HCT116 (cell line): Measurements from ENCODE around the gene PPM1H.

Source experiments
- CEBPB ChIP-seq: IDR thresholded peaks from 2 replicates; pipeline ENCODE4 v1.6.1; 2012; ENCODE audit warnings: low read depth
- ELF1 ChIP-seq: IDR thresholded peaks from 2 replicates; pipeline ENCODE4 v1.6.1; 2012; ENCODE audit warnings: low read depth, borderline replicate concordance
- EZH2 ChIP-seq: fragments of 200-600 bp; sonication (generic); IDR thresholded peaks from 2 replicates; pipeline ENCODE4 v1.6.1; 2017; ENCODE audit warnings: antibody characterized with exemption, mixed run types
- EZH2phosphoT487 ChIP-seq: fragments of 200-600 bp; IDR thresholded peaks from 2 replicates; pipeline ENCODE4 v1.6.1; 2018; ENCODE audit warnings: antibody characterized with exemption, borderline replicate concordance
- JUND ChIP-seq: IDR thresholded peaks from 2 replicates; pipeline ENCODE4 v1.6.1; 2012
- POLR2A ChIP-seq: IDR thresholded peaks from 2 replicates; pipeline ENCODE4 v1.7.0; 2011; ENCODE audit warnings: borderline replicate concordance; ENCODE audit not compliant: insufficient read depth, insufficient read length; ENCODE audit errors: extremely low read depth
- POLR2AphosphoS5 ChIP-seq: IDR thresholded peaks from 2 replicates; pipeline ENCODE4 v1.6.1; 2011; ENCODE audit warnings: mild to moderate bottlenecking, low read depth, low read length, moderate library complexity
- TCF7L2 ChIP-seq: IDR thresholded peaks from 2 replicates; pipeline ENCODE4 v1.7.0; 2011; ENCODE audit warnings: borderline replicate concordance, inconsistent platforms; ENCODE audit not compliant: insufficient read depth, insufficient read length; ENCODE audit errors: extremely low read depth
- TF ChIP-seq, protein P1 (sequence below), 3 experiments: fragments of 200-600 bp in 1 of 3; sonication (generic) in 1 of 3; IDR thresholded peaks in 2 of 3; conservative IDR thresholded peaks in 1 of 3; 2 replicates each; pipeline ENCODE4 v1.5.1; 2012 to 2017; ENCODE audit warnings: low read depth in 2 of 3, low read length in 2 of 3, antibody characterized with exemption in 1 of 3, borderline replicate concordance in 1 of 3, control low read depth in 1 of 3, mild to moderate bottlenecking in 1 of 3, mixed read lengths in 1 of 3, mixed run types in 1 of 3, moderate library complexity in 1 of 3; ENCODE audit not compliant: insufficient read depth in 1 of 3

DNA sequence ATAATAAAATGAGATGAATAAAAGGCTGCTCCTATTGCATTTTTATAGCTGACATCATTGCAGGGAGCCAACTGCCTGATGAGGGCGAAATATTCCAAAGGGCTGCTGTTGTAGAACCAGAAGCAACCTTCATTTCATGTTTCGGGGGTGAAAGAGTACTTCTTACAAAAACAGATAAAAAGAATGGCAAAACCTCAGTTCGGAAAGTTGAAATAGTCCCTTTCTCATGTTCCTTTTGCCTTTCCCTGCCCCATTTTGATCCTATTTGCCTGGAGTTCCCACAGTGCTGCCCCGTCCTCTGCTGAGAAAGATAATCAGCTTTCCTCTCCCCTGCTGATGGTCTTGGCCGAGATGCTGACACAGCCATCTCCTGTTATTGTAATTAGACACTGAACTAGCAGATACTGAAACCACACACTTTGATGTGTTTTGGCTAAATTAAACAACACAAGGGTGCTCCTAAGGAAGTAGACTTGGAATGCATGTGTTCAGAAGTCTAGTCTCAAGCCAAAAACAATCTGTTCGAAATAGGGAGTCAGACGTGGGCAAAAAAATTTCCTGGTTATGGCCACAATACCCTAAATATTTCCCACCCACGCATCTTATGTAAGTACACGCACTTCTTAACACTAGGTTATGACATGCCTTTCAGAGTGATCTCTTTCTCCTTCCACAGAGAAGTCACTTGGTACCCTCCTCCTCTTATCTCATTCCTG is 117.2 kb downstream of the PPM1H start:
- TF ChIP-seq, protein P1, sequence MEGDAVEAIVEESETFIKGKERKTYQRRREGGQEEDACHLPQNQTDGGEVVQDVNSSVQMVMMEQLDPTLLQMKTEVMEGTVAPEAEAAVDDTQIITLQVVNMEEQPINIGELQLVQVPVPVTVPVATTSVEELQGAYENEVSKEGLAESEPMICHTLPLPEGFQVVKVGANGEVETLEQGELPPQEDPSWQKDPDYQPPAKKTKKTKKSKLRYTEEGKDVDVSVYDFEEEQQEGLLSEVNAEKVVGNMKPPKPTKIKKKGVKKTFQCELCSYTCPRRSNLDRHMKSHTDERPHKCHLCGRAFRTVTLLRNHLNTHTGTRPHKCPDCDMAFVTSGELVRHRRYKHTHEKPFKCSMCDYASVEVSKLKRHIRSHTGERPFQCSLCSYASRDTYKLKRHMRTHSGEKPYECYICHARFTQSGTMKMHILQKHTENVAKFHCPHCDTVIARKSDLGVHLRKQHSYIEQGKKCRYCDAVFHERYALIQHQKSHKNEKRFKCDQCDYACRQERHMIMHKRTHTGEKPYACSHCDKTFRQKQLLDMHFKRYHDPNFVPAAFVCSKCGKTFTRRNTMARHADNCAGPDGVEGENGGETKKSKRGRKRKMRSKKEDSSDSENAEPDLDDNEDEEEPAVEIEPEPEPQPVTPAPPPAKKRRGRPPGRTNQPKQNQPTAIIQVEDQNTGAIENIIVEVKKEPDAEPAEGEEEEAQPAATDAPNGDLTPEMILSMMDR (IDR thresholded peaks at IDR 0.05 in 2 of 3, conservative IDR thresholded peaks at IDR 0.05 in 1 of 3; ENCODE audit: borderline replicate concordance in 1 of 3, insufficient read depth in 1 of 3, low read depth in 2 of 3, low read length in 2 of 3), result no peak
- no peak for TF ChIP-seq JUND
- TF ChIP-seq POLR2A, result no peak
- TF ChIP-seq EZH2, result no peak
- no peak for TF ChIP-seq POLR2AphosphoS5
- TF ChIP-seq ELF1, result no peak
- TF ChIP-seq TCF7L2, result no peak
- TF ChIP-seq EZH2phosphoT487, result no peak
- no peak for TF ChIP-seq CEBPB
